ENCODE measurements around the gene ELK3. TPM values are rescaled to one million over a fixed set of nuclear protein-coding genes. Genes with fewer than 3 reads are reported as not detected.

ELK3 gene
- total and polyA plus RNA-seq, 7 donors: 3.7 to 13.9 (median 9.6) TPM

GRCh38 chr12:96183734-96184370, 10.3 kb upstream of the ELK3 start:
- intact Hi-C loops (cut with DNase I): no loop called here
- no peak for TF ChIP-seq CTCF (IDR thresholded peaks at IDR 0.05)
- WGBS, 3 donors: 77 to 83% (median 81%) methylated on average over 4 of the region's 4 CpGs
- Histone ChIP-seq H3K4me3 (no peak overlapping the region), H3K36me3 (ENCODE audit: insufficient read depth in 1 of 2, low read depth in 1 of 2) (no peaks in the 10 kb centered on the region), H3K27ac (no peak overlapping the region), H3K27me3 (ENCODE audit: insufficient read depth in 3 of 3, low read length in 2 of 3) (peaks cover 0 to 2% (median 0%) of the 10 kb centered on the region in 3 donors), H3K4me1 (no peaks in the 10 kb centered on the region), H3K9me3 (no peaks in the 10 kb centered on the region)
- no peak for ATAC-seq
- no peak for DNase-seq

- ATAC-seq (no peak), DNase-seq (no peak)
- H3K27ac ChIP-seq: no peak overlapping the region
- no peaks in the 10 kb centered on the region for H3K36me3 ChIP-seq (ENCODE audit: insufficient read depth in 1 of 2, low read depth in 1 of 2)
- no peaks in the 10 kb centered on the region for H3K4me1 ChIP-seq
- WGBS, 3 donors: 63 to 76% (median 66%) methylated on average over 4 of the region's 4 CpGs
- H3K9me3 ChIP-seq: no peaks in the 10 kb centered on the region
- H3K4me3 ChIP-seq: no peak overlapping the region
- no peak for TF ChIP-seq CTCF (IDR thresholded peaks at IDR 0.05)
- intact Hi-C loops (cut with DNase I): no loop called here
- H3K27me3 ChIP-seq (ENCODE audit: insufficient read depth in 3 of 3, low read length in 2 of 3): peaks cover 0 to 5% (median 0%) of the 10 kb centered on the region in 3 donors
These were observed 8.3 kb upstream of the ELK3 start for GRCh38 chr12:96185914-96186313.

GRCh38 chr12:96186607-96187301, 7.4 kb upstream of the ELK3 start:
- TF ChIP-seq CTCF (IDR thresholded peaks at IDR 0.05): no peak
- intact Hi-C loops (cut with DNase I): no loop called here
- H3K4me3 ChIP-seq: no peak overlapping the region
- WGBS, 3 donors: 48 to 53% (median 49%) methylated on average over 10 of the region's 10 CpGs
- no peak for DNase-seq
- no peaks in the 10 kb centered on the region for H3K4me1 ChIP-seq
- peaks cover 0 to 5% (median 0%) of the 10 kb centered on the region in 3 donors for H3K27me3 ChIP-seq (ENCODE audit: insufficient read depth in 3 of 3, low read length in 2 of 3)
- H3K36me3 ChIP-seq (ENCODE audit: insufficient read depth in 1 of 2, low read depth in 1 of 2): no peaks in the 10 kb centered on the region
- H3K9me3 ChIP-seq: no peaks in the 10 kb centered on the region
- no peak overlapping the region for H3K27ac ChIP-seq
- ATAC-seq: no peak

GRCh38 chr12:96187956-96188355, 6.2 kb upstream of the ELK3 start:
- Histone ChIP-seq H3K9me3 (no peaks in the 10 kb centered on the region), H3K4me1 (no peaks in the 10 kb centered on the region), H3K27me3 (ENCODE audit: insufficient read depth in 3 of 3, low read length in 2 of 3) (peaks cover 0 to 9% (median 0%) of the 10 kb centered on the region in 3 donors), H3K27ac (no peak overlapping the region), H3K4me3 (no peak overlapping the region), H3K36me3 (ENCODE audit: insufficient read depth in 1 of 2, low read depth in 1 of 2) (no peaks in the 10 kb centered on the region)
- DNase-seq (no peak), ATAC-seq (no peak)
- WGBS, 3 donors: 77 to 87% (median 78%) methylated on average over 2 of the region's 2 CpGs
- no peak for TF ChIP-seq CTCF (IDR thresholded peaks at IDR 0.05)
- intact Hi-C loops (cut with DNase I): no loop called here

Data from psoas muscle (tissue), 8 donors.